ENCODE data around the gene AMZ2. TPM values are rescaled to one million over a fixed set of nuclear protein-coding genes. Genes with fewer than 3 reads are reported as not detected.
A peak's percentile ranks its signal among the peaks of the same experiment; 100 is the strongest.

AMZ2 gene
- total RNA-seq, 2 donors from 2014 or later: 64.0 to 89.4 TPM

DNA sequence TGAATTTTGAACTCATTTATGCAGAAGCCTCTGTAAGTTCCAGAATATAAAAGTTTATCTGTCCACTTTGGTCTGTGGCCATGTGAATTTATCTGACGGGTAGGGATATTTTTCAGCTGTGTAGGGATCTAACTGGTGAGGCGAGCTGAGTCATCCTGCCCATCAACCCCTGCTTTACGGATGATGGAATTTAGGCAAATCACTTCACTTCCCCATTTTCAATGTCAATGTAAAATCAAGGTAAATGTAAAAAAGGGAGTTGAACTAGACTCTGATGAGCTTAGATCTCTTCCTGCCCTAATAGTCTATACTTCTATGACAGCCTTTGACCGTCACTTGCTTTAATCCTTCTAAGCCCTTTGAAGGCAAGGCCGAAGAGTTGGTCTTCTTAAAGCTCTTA is 40.5 kb downstream of the AMZ2 start:
- H3K27me3 Mint-ChIP-seq (ENCODE audit: insufficient read depth): peaks cover 51% of the 10 kb centered on the region
- Histone ChIP-seq H3K9ac (ENCODE audit: extremely low read depth, low read length, poor library complexity, severe bottlenecking) (no peak overlapping the region), H3K4me3 (ENCODE audit: low read length) (no peak overlapping the region), H3K27ac (ENCODE audit: low read depth, low read length) (no peak overlapping the region), H3K4me1 (ENCODE audit: control insufficient read depth, insufficient read depth, low read length) (no peaks in the 10 kb centered on the region), H3K36me3 (ENCODE audit: control insufficient read depth, insufficient read depth, low read length) (no peaks in the 10 kb centered on the region), H3K27me3 (ENCODE audit: control insufficient read depth, insufficient read depth, low read length, poor library complexity, severe bottlenecking) (peaks cover 42% of the 10 kb centered on the region), H3K9me3 (ENCODE audit: control insufficient read depth, low read length) (no peaks in the 10 kb centered on the region)
- no peak overlapping the region for H3K4me3 Mint-ChIP-seq
- H3K4me1 Mint-ChIP-seq: peaks cover 11% of the 10 kb centered on the region
- DNase-seq: no peak
- no peak for TF ChIP-seq CTCF (conservative IDR thresholded peaks at IDR 0.05)
- H3K36me3 Mint-ChIP-seq (ENCODE audit: low read depth): no peaks in the 10 kb centered on the region
- WGBS, 2 experiments (ENCODE audit: insufficient coverage in 1 of 2, insufficient read length in 1 of 2): 86 to 87% methylated on average over 2 to 5 of the region's 5 CpGs
- no peaks in the 10 kb centered on the region for H3K9me3 Mint-ChIP-seq
- no peak overlapping the region for H3K27ac Mint-ChIP-seq

- Histone ChIP-seq H3K9ac (ENCODE audit: extremely low read depth, low read length, poor library complexity, severe bottlenecking) (no peak overlapping the region), H3K27ac (ENCODE audit: low read depth, low read length) (no peak overlapping the region), H3K27me3 (ENCODE audit: control insufficient read depth, insufficient read depth, low read length, poor library complexity, severe bottlenecking) (peaks cover 46% of the 10 kb centered on the region), H3K36me3 (ENCODE audit: control insufficient read depth, insufficient read depth, low read length) (no peaks in the 10 kb centered on the region), H3K9me3 (ENCODE audit: control insufficient read depth, low read length) (no peaks in the 10 kb centered on the region), H3K4me3 (ENCODE audit: low read length) (no peak overlapping the region), H3K4me1 (ENCODE audit: control insufficient read depth, insufficient read depth, low read length) (no peaks in the 10 kb centered on the region)
- Mint-ChIP-seq H3K9me3 (no peaks in the 10 kb centered on the region), H3K36me3 (ENCODE audit: low read depth) (no peaks in the 10 kb centered on the region), H3K4me1 (peaks cover 12% of the 10 kb centered on the region), H3K27ac (no peak overlapping the region), H3K4me3 (no peak overlapping the region), H3K27me3 (ENCODE audit: insufficient read depth) (peaks cover 54% of the 10 kb centered on the region)
- 78 to 86% methylated on average over 7 of the region's 7 CpGs for whole genome bisulfite sequencing, 2 experiments (ENCODE audit: insufficient coverage in 1 of 2, insufficient read length in 1 of 2)
- TF ChIP-seq CTCF (conservative IDR thresholded peaks at IDR 0.05): peak; percentile 46
- peak; percentile 52 for DNase-seq
Measured at GRCh38 chr17:68288804-68289203, 41.0 kb downstream of the AMZ2 start.

DNA sequence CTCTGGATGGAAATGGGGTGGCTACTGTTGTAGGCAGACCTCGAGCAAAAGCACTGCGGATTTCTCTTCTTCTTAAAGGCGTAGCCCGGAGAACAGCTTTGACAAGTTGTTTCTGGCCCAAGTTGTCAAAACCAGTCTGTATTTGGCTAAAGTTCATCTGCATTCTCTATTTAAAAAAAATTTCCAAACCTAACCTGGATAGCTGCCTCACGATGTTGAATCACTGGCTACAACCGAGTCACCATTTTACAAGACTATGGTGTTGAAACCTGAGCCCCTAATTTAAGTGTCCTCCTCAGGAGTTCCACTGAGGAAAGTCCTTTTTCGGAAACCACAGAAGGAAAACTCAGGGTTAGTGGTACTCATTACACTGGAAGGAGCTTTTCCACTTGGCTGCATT is 41.6 kb downstream of the AMZ2 start:
- Histone ChIP-seq H3K27me3 (ENCODE audit: control insufficient read depth, insufficient read depth, low read length, poor library complexity, severe bottlenecking) (peaks cover 53% of the 10 kb centered on the region), H3K36me3 (ENCODE audit: control insufficient read depth, insufficient read depth, low read length) (no peaks in the 10 kb centered on the region)
- peaks cover 17% of the 10 kb centered on the region for H3K4me1 Mint-ChIP-seq

More for the DNA sequence above, 41.6 kb downstream of the AMZ2 start:
- H3K9me3 Mint-ChIP-seq: no peaks in the 10 kb centered on the region
- no peak for DNase-seq
- H3K36me3 Mint-ChIP-seq (ENCODE audit: low read depth): no peaks in the 10 kb centered on the region
- H3K27me3 Mint-ChIP-seq (ENCODE audit: insufficient read depth): peaks cover 61% of the 10 kb centered on the region
- WGBS, 2 experiments (ENCODE audit: insufficient coverage in 1 of 2, insufficient read length in 1 of 2): 70 to 75% methylated on average over 7 of the region's 7 CpGs
- no peak overlapping the region for H3K9ac ChIP-seq (ENCODE audit: extremely low read depth, low read length, poor library complexity, severe bottlenecking)
- no peak overlapping the region for H3K27ac Mint-ChIP-seq
- no peak overlapping the region for H3K27ac ChIP-seq (ENCODE audit: low read depth, low read length)
- no peaks in the 10 kb centered on the region for H3K4me1 ChIP-seq (ENCODE audit: control insufficient read depth, insufficient read depth, low read length)
- H3K4me3 ChIP-seq (ENCODE audit: low read length): no peak overlapping the region
- no peak overlapping the region for H3K4me3 Mint-ChIP-seq
- no peak for TF ChIP-seq CTCF (conservative IDR thresholded peaks at IDR 0.05)
- H3K9me3 ChIP-seq (ENCODE audit: control insufficient read depth, low read length): no peaks in the 10 kb centered on the region
